Trophoblast cell (in vitro differentiated cells and primary cell): ENCODE results near the gene ZBTB12.
"Not testable (repeated sequence)": the region's sequence is repeated elsewhere in the genome, so short reads cannot be mapped to it uniquely, and the experiment has no call there.

Experiments
- DNase-seq, 2 donors: peaks; one replicate each; pipeline ENCODE4 v3.0.0-alpha.2; 2016
- H2AFZ ChIP-seq: 2 replicates; pipeline ENCODE4 v1.6.1; 2013; ENCODE audit warnings: low read length, moderate library complexity, mild to moderate bottlenecking; ENCODE audit not compliant: insufficient read depth, poor library complexity
- H2AK5ac ChIP-seq: 2 replicates; pipeline ENCODE4 v1.6.1; 2013; ENCODE audit warnings: mild to moderate bottlenecking, low read length
- H2BK120ac ChIP-seq: 2 replicates; pipeline ENCODE4 v1.6.1; 2013; ENCODE audit warnings: low read length, mild to moderate bottlenecking, moderate library complexity; ENCODE audit not compliant: insufficient read depth, poor library complexity
- H2BK12ac ChIP-seq: 2 replicates; pipeline ENCODE4 v1.6.1; 2013; ENCODE audit warnings: mild to moderate bottlenecking, low read length, moderate library complexity
- H2BK5ac ChIP-seq: 2 replicates; pipeline ENCODE4 v1.6.1; 2013; ENCODE audit warnings: low read length, low read depth, moderate library complexity, mild to moderate bottlenecking; ENCODE audit not compliant: poor library complexity
- H3K14ac ChIP-seq: 2 replicates; pipeline ENCODE4 v1.6.1; 2013; ENCODE audit warnings: mild to moderate bottlenecking, low read length
- H3K18ac ChIP-seq: 2 replicates; pipeline ENCODE4 v1.6.1; 2013; ENCODE audit warnings: mild to moderate bottlenecking, low read length
- H3K23ac ChIP-seq: 2 replicates; pipeline ENCODE4 v1.6.1; 2013; ENCODE audit warnings: low read length
- H3K27ac ChIP-seq: 2 replicates; pipeline ENCODE4 v1.5.1; 2013; ENCODE audit warnings: low read depth, mild to moderate bottlenecking, inconsistent platforms, low read length, moderate library complexity
- H3K27me3 ChIP-seq: 2 replicates; pipeline ENCODE4 v1.6.1; 2013; ENCODE audit warnings: inconsistent platforms, mild to moderate bottlenecking, low read length, moderate library complexity; ENCODE audit not compliant: insufficient read depth
- H3K36me3 ChIP-seq, 2 experiments: 1 replicate in 1 of 2; 2 replicates in 1 of 2; pipeline ENCODE4 v1.6.1; 2013; ENCODE audit warnings: low read length in 2 of 2, mild to moderate bottlenecking in 2 of 2, moderate library complexity in 1 of 2; ENCODE audit not compliant: insufficient read depth in 2 of 2, control insufficient read depth in 1 of 2
- H3K4ac ChIP-seq: 2 replicates; pipeline ENCODE4 v1.6.1; 2013; ENCODE audit warnings: low read depth, mild to moderate bottlenecking, low read length, moderate library complexity
- H3K4me1 ChIP-seq, 2 experiments: 1 replicate in 1 of 2; 2 replicates in 1 of 2; pipeline ENCODE4 v1.6.1; 2013; ENCODE audit warnings: low read length in 2 of 2, mild to moderate bottlenecking in 2 of 2, moderate library complexity in 1 of 2; ENCODE audit not compliant: insufficient read depth in 2 of 2, control insufficient read depth in 1 of 2
- H3K4me2 ChIP-seq: 2 replicates; pipeline ENCODE4 v1.6.1; 2013; ENCODE audit warnings: inconsistent platforms, mild to moderate bottlenecking, low read length, moderate library complexity
- H3K4me3 ChIP-seq: 2 replicates; pipeline ENCODE4 v1.5.1; 2013; ENCODE audit warnings: mild to moderate bottlenecking, low read depth, low read length, inconsistent platforms
- H3K79me1 ChIP-seq: one replicate; pipeline ENCODE4 v1.6.1; 2013; ENCODE audit warnings: low read length
- H3K79me2 ChIP-seq: 2 replicates; pipeline ENCODE4 v1.6.1; 2013; ENCODE audit warnings: low read length, mild to moderate bottlenecking; ENCODE audit not compliant: control insufficient read depth, insufficient read depth, poor library complexity
- H3K9ac ChIP-seq: 2 replicates; pipeline ENCODE4 v1.6.1; 2013; ENCODE audit warnings: mild to moderate bottlenecking, low read length
- H3K9me3 ChIP-seq: 2 replicates; pipeline ENCODE4 v1.6.1; 2013; ENCODE audit warnings: low read depth, mild to moderate bottlenecking, control low read depth, inconsistent platforms, low read length; ENCODE audit not compliant: insufficient read depth
- H4K12ac ChIP-seq: 2 replicates; pipeline ENCODE4 v1.6.1; 2013; ENCODE audit warnings: low read depth, mild to moderate bottlenecking, low read length, moderate library complexity
- H4K8ac ChIP-seq: 2 replicates; pipeline ENCODE4 v1.6.1; 2013; ENCODE audit warnings: low read depth, mild to moderate bottlenecking, low read length, moderate library complexity
- H4K91ac ChIP-seq: one replicate; pipeline ENCODE4 v1.6.1; 2013; ENCODE audit warnings: low read depth, mild to moderate bottlenecking, low read length, moderate library complexity
- WGBS: extraction: QIAGEN DNeasy Blood & Tissue Kit; methylation state at CpG from one replicate; pipeline ENCODE4 v1.1.7; 2013; ENCODE audit warnings: missing lambda C conversion rate; ENCODE audit not compliant: insufficient read length, insufficient coverage; ENCODE audit errors: extremely low coverage; 5-methylcytosine and 5-hydroxymethylcytosine counted together

Gene ZBTB12

GRCh38 chr6:31907158-31907813, 5.4 kb upstream of the ZBTB12 start:
- H3K79me2 ChIP-seq, result no peaks in the 10 kb centered on the region
- H3K4me2 ChIP-seq, result no peak overlapping the region
- no peak overlapping the region for H3K18ac ChIP-seq
- H2AK5ac ChIP-seq, result no peak overlapping the region
- no peak overlapping the region for H4K12ac ChIP-seq
- no peak overlapping the region for H2BK5ac ChIP-seq
- no peak overlapping the region for H3K23ac ChIP-seq
- no peak overlapping the region for H3K14ac ChIP-seq
- H2BK12ac ChIP-seq, result no peak overlapping the region
- H3K27ac ChIP-seq, result no peak overlapping the region
- H4K91ac ChIP-seq, result no peak overlapping the region
- no peak overlapping the region for H3K4me3 ChIP-seq
- H2BK120ac ChIP-seq, result no peak overlapping the region
- no CpG with 5 or more reads among the region's 7 CpGs for WGBS
- no peak overlapping the region for H4K8ac ChIP-seq
- no peak overlapping the region for H2AFZ ChIP-seq
- no peak overlapping the region for H3K9ac ChIP-seq
- no peaks in the 10 kb centered on the region for H3K4me1 ChIP-seq
- no peaks in the 10 kb centered on the region for H3K36me3 ChIP-seq
- H3K79me1 ChIP-seq, result no peaks in the 10 kb centered on the region
- H3K27me3 ChIP-seq, result no peaks in the 10 kb centered on the region
- peaks cover 2% of the 10 kb centered on the region for H3K9me3 ChIP-seq
- DNase-seq, result peak in 1 of 2 donors; percentile 72
- no peak overlapping the region for H3K4ac ChIP-seq

- not testable (repeated sequence) for H2BK12ac ChIP-seq, H3K4me3 ChIP-seq, H2AK5ac ChIP-seq, H3K27me3 ChIP-seq, H2BK5ac ChIP-seq, H4K12ac ChIP-seq, H3K18ac ChIP-seq, H3K27ac ChIP-seq, H3K4ac ChIP-seq, H2AFZ ChIP-seq, H3K9ac ChIP-seq, H3K79me2 ChIP-seq, H4K8ac ChIP-seq, H3K4me2 ChIP-seq, H3K79me1 ChIP-seq, H3K14ac ChIP-seq, H2BK120ac ChIP-seq, H3K9me3 ChIP-seq, H3K4me1 ChIP-seq, H4K91ac ChIP-seq, H3K36me3 ChIP-seq, H3K23ac ChIP-seq
- peak; percentile 58 to 68 for DNase-seq
- WGBS, result no CpG with 5 or more reads among the region's 8 CpGs
These were observed 4.8 kb upstream of the ZBTB12 start for GRCh38 chr6:31906727-31907126.

GRCh38 chr6:31906122-31906521, 4.2 kb upstream of the ZBTB12 start:
- no peaks in the 10 kb centered on the region for H3K36me3 ChIP-seq
- H3K79me1 ChIP-seq, result peaks cover 8% of the 10 kb centered on the region
- H3K18ac ChIP-seq, result no peak overlapping the region
- WGBS, result no CpG with 5 or more reads among the region's 4 CpGs
- no peak overlapping the region for H2BK5ac ChIP-seq
- H2AK5ac ChIP-seq, result no peak overlapping the region
- H3K9me3 ChIP-seq, result no peaks in the 10 kb centered on the region
- no peak overlapping the region for H2BK12ac ChIP-seq
- H3K79me2 ChIP-seq, result no peaks in the 10 kb centered on the region
- H4K8ac ChIP-seq, result no peak overlapping the region
- H4K91ac ChIP-seq, result no peak overlapping the region
- H3K27ac ChIP-seq, result no peak overlapping the region
- no peaks in the 10 kb centered on the region for H3K27me3 ChIP-seq
- H3K23ac ChIP-seq, result no peak overlapping the region
- no peak overlapping the region for H3K4ac ChIP-seq
- H3K14ac ChIP-seq, result no peak overlapping the region
- no peak overlapping the region for H4K12ac ChIP-seq
- H2BK120ac ChIP-seq, result no peak overlapping the region
- no peak for DNase-seq
- H3K4me2 ChIP-seq, result no peak overlapping the region
- no peak overlapping the region for H3K4me3 ChIP-seq
- H2AFZ ChIP-seq, result no peak overlapping the region
- no peak overlapping the region for H3K9ac ChIP-seq
- H3K4me1 ChIP-seq, result peaks cover 3% of the 10 kb centered on the region in 2 experiments

GRCh38 chr6:31905041-31905440, 3.2 kb upstream of the ZBTB12 start:
- no peak overlapping the region for H4K12ac ChIP-seq
- H3K14ac ChIP-seq, result no peak overlapping the region
- H3K23ac ChIP-seq, result no peak overlapping the region
- H3K79me2 ChIP-seq, result no peaks in the 10 kb centered on the region
- H3K9ac ChIP-seq, result no peak overlapping the region
- H2BK12ac ChIP-seq, result no peak overlapping the region
- no peak overlapping the region for H3K27ac ChIP-seq
- H3K4ac ChIP-seq, result no peak overlapping the region
- no peak overlapping the region for H3K4me2 ChIP-seq
- H3K4me3 ChIP-seq, result no peak overlapping the region
- no peak overlapping the region for H2BK5ac ChIP-seq
- H3K27me3 ChIP-seq, result no peaks in the 10 kb centered on the region
- H4K91ac ChIP-seq, result no peak overlapping the region
- no peak overlapping the region for H4K8ac ChIP-seq
- peaks cover under 1 to 2% of the 10 kb centered on the region in 2 experiments for H3K36me3 ChIP-seq
- no peaks in the 10 kb centered on the region for H3K9me3 ChIP-seq
- no peak overlapping the region for H2AK5ac ChIP-seq
- peaks cover 10% of the 10 kb centered on the region for H3K79me1 ChIP-seq
- H2BK120ac ChIP-seq, result no peak overlapping the region
- no peak overlapping the region for H3K18ac ChIP-seq
- WGBS, result no CpG with 5 or more reads among the region's 1 CpG
- DNase-seq, result no peak
- H3K4me1 ChIP-seq, result peaks cover 7 to 8% of the 10 kb centered on the region in 2 experiments
- H2AFZ ChIP-seq, result no peak overlapping the region
